Activated T-helper 17 cell treated with anti-CD3 and anti-CD28 coated beads, Interleukin-2, amount 50 U/mL, for 72 hours (primary cell): ENCODE measurements around the gene DLL4. TPM values are rescaled to one million over a fixed set of nuclear protein-coding genes. Genes with fewer than 3 reads are reported as not detected.
A peak's percentile ranks its signal among the peaks of the same experiment; 100 is the strongest.
"Not testable (repeated sequence)": the region's sequence is repeated elsewhere in the genome, so short reads cannot be mapped to it uniquely, and the experiment has no call there.

ENCODE experiments used
- ATAC-seq: fragments of 150-1000 bp; cut with Tn5 transposase; replicated peaks from 2 replicates; pipeline ENCODE4 v1.10.0; 2021; ENCODE audit warnings: mild to moderate bottlenecking, moderate library complexity
- H3K27ac Mint-ChIP-seq: one replicate; pipeline ENCODE4 v1.8.0; 2022; ENCODE audit warnings: mixed read lengths
- H3K27me3 Mint-ChIP-seq: one replicate; pipeline ENCODE4 v1.8.0; 2022; ENCODE audit warnings: mixed read lengths
- H3K36me3 Mint-ChIP-seq: one replicate; pipeline ENCODE4 v1.8.0; 2022; ENCODE audit warnings: low read depth, mild to moderate bottlenecking, mixed read lengths
- H3K4me1 Mint-ChIP-seq: one replicate; pipeline ENCODE4 v1.8.0; 2022; ENCODE audit warnings: mixed read lengths
- H3K4me3 Mint-ChIP-seq: one replicate; pipeline ENCODE4 v1.8.0; 2022; ENCODE audit warnings: mild to moderate bottlenecking, mixed read lengths
- H3K9me3 Mint-ChIP-seq: one replicate; pipeline ENCODE4 v1.8.0; 2022; ENCODE audit warnings: mixed read lengths
- total RNA-seq, 2 donors: library from RNA; stranded (reverse); gene quantifications; one replicate each; pipeline ENCODE4 v1.2.3, GENCODE V29; 2022

DLL4 gene
- total RNA-seq, 2 donors from 2014 or later: not detected

- not testable (repeated sequence) for H3K36me3 Mint-ChIP-seq, H3K9me3 Mint-ChIP-seq, H3K4me1 Mint-ChIP-seq, H3K27ac Mint-ChIP-seq, ATAC-seq, H3K27me3 Mint-ChIP-seq, H3K4me3 Mint-ChIP-seq
These were observed 33.2 kb downstream of the DLL4 start for GRCh38 chr15:40962317-40962716.

GRCh38 chr15:40963201-40963600 is 34.1 kb downstream of the DLL4 start:
- Mint-ChIP-seq H3K27me3 (peaks cover 4% of the 10 kb centered on the region), H3K36me3 (no peaks in the 10 kb centered on the region), H3K27ac (no peak overlapping the region), H3K9me3 (no peaks in the 10 kb centered on the region), H3K4me3 (no peak overlapping the region), H3K4me1 (no peaks in the 10 kb centered on the region)
- no peak for ATAC-seq

GRCh38 chr15:40964006-40964405 is 34.9 kb downstream of the DLL4 start:
- Mint-ChIP-seq H3K4me3 (no peak overlapping the region), H3K4me1 (no peaks in the 10 kb centered on the region), H3K27me3 (peaks cover 4% of the 10 kb centered on the region), H3K27ac (no peak overlapping the region), H3K9me3 (no peaks in the 10 kb centered on the region), H3K36me3 (no peaks in the 10 kb centered on the region)
- ATAC-seq: no peak

- Mint-ChIP-seq H3K9me3 (no peaks in the 10 kb centered on the region), H3K27ac (no peak overlapping the region), H3K36me3 (no peaks in the 10 kb centered on the region), H3K4me1 (no peaks in the 10 kb centered on the region), H3K27me3 (peaks cover 4% of the 10 kb centered on the region), H3K4me3 (no peak overlapping the region)
- no peak for ATAC-seq
These were observed 35.5 kb downstream of the DLL4 start for GRCh38 chr15:40964634-40965033.

GRCh38 chr15:40968290-40969085 is 39.3 kb downstream of the DLL4 start:
- no peaks in the 10 kb centered on the region for H3K4me1 Mint-ChIP-seq
- no peaks in the 10 kb centered on the region for H3K36me3 Mint-ChIP-seq
- H3K27me3 Mint-ChIP-seq: peaks cover 4% of the 10 kb centered on the region
- ATAC-seq: no peak
- H3K4me3 Mint-ChIP-seq: no peak overlapping the region
- no peaks in the 10 kb centered on the region for H3K9me3 Mint-ChIP-seq
- H3K27ac Mint-ChIP-seq: no peak overlapping the region

- Mint-ChIP-seq H3K4me1 (no peaks in the 10 kb centered on the region), H3K36me3 (no peaks in the 10 kb centered on the region), H3K4me3 (no peak overlapping the region), H3K27me3 (peaks cover 3% of the 10 kb centered on the region), H3K27ac (no peak overlapping the region), H3K9me3 (no peaks in the 10 kb centered on the region)
- no peak for ATAC-seq
These were observed 40.2 kb downstream of the DLL4 start for GRCh38 chr15:40969363-40969762.

- no peak overlapping the region for H3K27ac Mint-ChIP-seq
- H3K9me3 Mint-ChIP-seq: no peaks in the 10 kb centered on the region
- H3K36me3 Mint-ChIP-seq: peaks cover 35% of the 10 kb centered on the region
- H3K27me3 Mint-ChIP-seq: no peaks in the 10 kb centered on the region
- H3K4me1 Mint-ChIP-seq: no peaks in the 10 kb centered on the region
- ATAC-seq: no peak
- H3K4me3 Mint-ChIP-seq: no peak overlapping the region
These were observed 45.7 kb downstream of the DLL4 start for GRCh38 chr15:40974879-40975278.

GRCh38 chr15:40976819-40977218 is 47.7 kb downstream of the DLL4 start:
- Mint-ChIP-seq H3K4me3 (no peak overlapping the region), H3K27ac (peak overlapping the region; percentile 62), H3K4me1 (peaks cover 3% of the 10 kb centered on the region), H3K9me3 (no peaks in the 10 kb centered on the region), H3K36me3 (peaks cover 54% of the 10 kb centered on the region), H3K27me3 (no peaks in the 10 kb centered on the region)
- ATAC-seq: no peak

- ATAC-seq: no peak
- H3K27me3 Mint-ChIP-seq: no peaks in the 10 kb centered on the region
- no peaks in the 10 kb centered on the region for H3K9me3 Mint-ChIP-seq
- peaks cover 4% of the 10 kb centered on the region for H3K4me1 Mint-ChIP-seq
- H3K27ac Mint-ChIP-seq: no peak overlapping the region
- H3K4me3 Mint-ChIP-seq: no peak overlapping the region
- peaks cover 67% of the 10 kb centered on the region for H3K36me3 Mint-ChIP-seq
These were observed 49.0 kb downstream of the DLL4 start for GRCh38 chr15:40978141-40978540.

- ATAC-seq: no peak
- H3K9me3 Mint-ChIP-seq: no peaks in the 10 kb centered on the region
- H3K36me3 Mint-ChIP-seq: peaks cover 72% of the 10 kb centered on the region
- H3K27me3 Mint-ChIP-seq: no peaks in the 10 kb centered on the region
- no peak overlapping the region for H3K4me3 Mint-ChIP-seq
- H3K27ac Mint-ChIP-seq: no peak overlapping the region
- H3K4me1 Mint-ChIP-seq: peaks cover 4% of the 10 kb centered on the region
These were observed 49.4 kb downstream of the DLL4 start for GRCh38 chr15:40978562-40978961.

GRCh38 chr15:40981186-40981585 is 52.0 kb downstream of the DLL4 start:
- Mint-ChIP-seq H3K4me3 (no peak overlapping the region), H3K27ac (peak overlapping the region; percentile 2), H3K9me3 (no peaks in the 10 kb centered on the region), H3K4me1 (peaks cover 4% of the 10 kb centered on the region), H3K36me3 (peaks cover 97% of the 10 kb centered on the region), H3K27me3 (no peaks in the 10 kb centered on the region)
- ATAC-seq: no peak

GRCh38 chr15:40982855-40983254 is 53.7 kb downstream of the DLL4 start:
- no peak for ATAC-seq
- Mint-ChIP-seq H3K4me1 (peaks cover 4% of the 10 kb centered on the region), H3K36me3 (peaks cover 97% of the 10 kb centered on the region), H3K4me3 (no peak overlapping the region), H3K27me3 (no peaks in the 10 kb centered on the region), H3K27ac (no peak overlapping the region), H3K9me3 (no peaks in the 10 kb centered on the region)

- Mint-ChIP-seq H3K9me3 (no peaks in the 10 kb centered on the region), H3K4me3 (no peak overlapping the region), H3K27ac (no peak overlapping the region), H3K4me1 (peaks cover 4% of the 10 kb centered on the region), H3K36me3 (peaks cover 95% of the 10 kb centered on the region), H3K27me3 (no peaks in the 10 kb centered on the region)
- no peak for ATAC-seq
These were observed 55.3 kb downstream of the DLL4 start for GRCh38 chr15:40984406-40984805.

- Mint-ChIP-seq H3K36me3 (peaks cover 95% of the 10 kb centered on the region), H3K4me3 (no peak overlapping the region), H3K4me1 (peaks cover 10% of the 10 kb centered on the region), H3K27ac (peak overlapping the region; percentile 40), H3K27me3 (no peaks in the 10 kb centered on the region), H3K9me3 (no peaks in the 10 kb centered on the region)
- ATAC-seq: no peak
These were observed 55.8 kb downstream of the DLL4 start for GRCh38 chr15:40984964-40985363.

GRCh38 chr15:40985541-40986330 is 56.6 kb downstream of the DLL4 start:
- no peaks in the 10 kb centered on the region for H3K27me3 Mint-ChIP-seq
- H3K4me1 Mint-ChIP-seq: peaks cover 16% of the 10 kb centered on the region
- peaks cover 94% of the 10 kb centered on the region for H3K36me3 Mint-ChIP-seq
- no peak for ATAC-seq
- no peak overlapping the region for H3K4me3 Mint-ChIP-seq
- H3K9me3 Mint-ChIP-seq: no peaks in the 10 kb centered on the region
- peak overlapping the region; percentile 40 for H3K27ac Mint-ChIP-seq
